Measurements from ENCODE around the gene THOC7. TPM values are rescaled to one million over a fixed set of nuclear protein-coding genes. Genes with fewer than 3 reads are reported as not detected.

The THOC7 gene
- total and polyA plus RNA-seq, 2 of the 4 experiments (the other 2 are of a cell fraction), result 25.8 to 55.9 TPM

- Histone ChIP-seq H2BK120ac (ENCODE audit: low read depth, low read length) (no peak overlapping the region), H3K4me3 (ENCODE audit: insufficient read depth, low read depth, low read length) (no peak overlapping the region), H4K5ac (ENCODE audit: low read depth, low read length) (no peak overlapping the region), H2AK5ac (ENCODE audit: low read depth, low read length) (no peak overlapping the region), H2BK5ac (ENCODE audit: low read depth, low read length, poor library complexity, severe bottlenecking) (no peak overlapping the region), H3K9me3 (ENCODE audit: control insufficient read depth, insufficient read depth, low read length) (no peaks in the 10 kb centered on the region), H3K9ac (ENCODE audit: low read depth, low read length) (no peak overlapping the region), H2BK15ac (ENCODE audit: low read depth, low read length) (no peak overlapping the region), H3K9me1 (ENCODE audit: insufficient read depth, low read length) (no peaks in the 10 kb centered on the region; the same call in none of the 2 replicates), H3K4ac (ENCODE audit: low read depth, low read length) (no peak overlapping the region), H2AK9ac (replicated peaks; ENCODE audit: low read depth, low read length, poor library complexity) (no peak overlapping the region), H2BK20ac (ENCODE audit: low read depth, low read length) (no peak overlapping the region), H3K14ac (replicated peaks; ENCODE audit: low read depth, low read length) (no peak overlapping the region), H3K4me2 (ENCODE audit: low read depth, low read length) (no peak overlapping the region), H4K20me1 (ENCODE audit: insufficient read depth, low read length) (peaks cover 13% of the 10 kb centered on the region; the same call in 1 of the 2 replicates), H3K36me3 (ENCODE audit: control insufficient read depth, insufficient read depth, low read length) (no peaks in the 10 kb centered on the region), H3K56ac (ENCODE audit: extremely low read depth, insufficient read depth, low read length) (no peak overlapping the region), H4K8ac (ENCODE audit: low read depth in 2 of 2, low read length in 2 of 2) (no peak overlapping the region), H3K23ac (ENCODE audit: low read depth, low read length) (0 out of 2 replicates have a peak overlapping the region, but pooled peaks have one; percentile 3), H3K27ac (ENCODE audit: insufficient read depth, low read length) (no peak overlapping the region), H2AFZ (replicated peaks; ENCODE audit: low read length, poor library complexity) (no peak overlapping the region), H3K27me3 (ENCODE audit: control insufficient read depth, insufficient read depth, low read length) (no peaks in the 10 kb centered on the region), H4K91ac (ENCODE audit: insufficient read depth, low read depth, low read length) (no peak overlapping the region), H3K79me1 (ENCODE audit: low read depth in 1 of 2, low read length in 2 of 2) (peaks cover 14 to 48% of the 10 kb centered on the region in 2 experiments; a peak in 3 of 4 replicates), H3K18ac (ENCODE audit: low read depth, low read length) (no peak overlapping the region), H3K4me1 (ENCODE audit: control insufficient read depth, insufficient read depth, low read length) (no peaks in the 10 kb centered on the region)
- TF ChIP-seq RCOR1 (IDR thresholded peaks at IDR 0.05; ENCODE audit: insufficient replicate concordance, low read length), result no peak
- no peak for TF ChIP-seq ELK1 (IDR thresholded peaks at IDR 0.05; ENCODE audit: borderline replicate concordance, low read depth, low read length)
- TF ChIP-seq CEBPB (IDR thresholded peaks at IDR 0.05; ENCODE audit: low read depth, low read length), result peak; percentile 37; the same call in 1 of the 2 replicates
- no peak for TF ChIP-seq MAZ (IDR thresholded peaks at IDR 0.05; ENCODE audit: borderline replicate concordance, low read depth, low read length)
- in situ Hi-C loops (cut with MboI; ENCODE audit: low sequenced_read_pairs) (no loop called here), intact Hi-C loops (cut with micrococcal nuclease) (no loop called here), dilution Hi-C loops (cut with HindIII; ENCODE audit: low sequenced_read_pairs, unreplicated experiment) (no loop called here)
- ChIA-PET POLR2A (ENCODE audit: unreplicated experiment) (no interaction called here), CTCF (no interaction called here)
- DNase-seq (no peak), ATAC-seq (ENCODE audit: low read depth) (peak; percentile 29; the same call in 1 of the 2 replicates)
- WGBS, 2 experiments (ENCODE audit: extremely low coverage in 2 of 2, insufficient read length in 1 of 2), result no CpG with 5 or more reads among the region's 3 CpGs
- no TSS peak for BruUV-seq (replicated peaks)
These were observed 23.3 kb upstream of the THOC7 start for GRCh38 chr3:63886858-63887257.
